GM10248 (cell line): ENCODE data around the gene TXNDC9.
"Not testable (repeated sequence)": the region's sequence is repeated elsewhere in the genome, so short reads cannot be mapped to it uniquely, and the experiment has no call there.

Experiments
- CTCF ChIA-PET: fragments of 300-600 bp; sonication (Branson Sonifier 250); formaldehyde crosslinking; extraction: SDS; loops from one replicate; lab custom pipeline; 2021; ENCODE audit warnings: antibody characterized with exemption; lab: Yijun Ruan, JAX
- POLR2A ChIA-PET: fragments of 350-650 bp; sonication (Branson Sonifier 250); formaldehyde crosslinking; extraction: SDS; loops from one replicate; lab custom pipeline; 2020; ENCODE audit warnings: antibody characterized with exemption; lab: Yijun Ruan, JAX
- DNase-seq: peaks from one replicate; pipeline ENCODE4 v3.0.0; 2012; ENCODE audit errors: extremely low spot score
- TF ChIP-seq, protein P1 (sequence below): IDR thresholded peaks from 2 replicates; pipeline ENCODE4 v1.5.1; 2012; ENCODE audit warnings: mild to moderate bottlenecking, low read depth; ENCODE audit errors: extremely low read depth, missing control alignments, control extremely low read depth

The TXNDC9 gene

DNA sequence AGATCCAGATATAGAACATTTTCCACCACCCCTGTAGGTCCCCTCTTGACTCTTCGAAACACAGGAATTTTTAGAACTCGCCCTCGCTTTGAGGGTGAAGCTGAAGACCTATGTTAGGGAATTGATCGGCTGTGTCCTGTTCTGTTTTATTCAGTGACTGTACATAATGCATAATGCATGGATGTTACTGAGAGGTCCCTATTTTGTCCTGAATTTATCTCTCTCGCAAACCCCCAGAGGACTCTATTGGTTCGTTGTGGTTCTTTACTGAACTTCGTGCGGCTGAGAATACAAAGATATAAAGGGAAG, 625 bp upstream of the TXNDC9 start:
- CTCF ChIA-PET = interaction anchor here (0.7 to 4.4 kb wide), 14 partner anchors 11 to 195 kb away, joined by 3 to 32 read pairs (median 3); partner anchors contain the start of genes C2orf15, LIPT1 and TSGA10
- POLR2A ChIA-PET = interaction anchor here (1.5 kb wide), 1 partner anchor 154 kb away, joined by 3 read pairs; no protein-coding TSS in a partner anchor
- TF ChIP-seq, protein P1, sequence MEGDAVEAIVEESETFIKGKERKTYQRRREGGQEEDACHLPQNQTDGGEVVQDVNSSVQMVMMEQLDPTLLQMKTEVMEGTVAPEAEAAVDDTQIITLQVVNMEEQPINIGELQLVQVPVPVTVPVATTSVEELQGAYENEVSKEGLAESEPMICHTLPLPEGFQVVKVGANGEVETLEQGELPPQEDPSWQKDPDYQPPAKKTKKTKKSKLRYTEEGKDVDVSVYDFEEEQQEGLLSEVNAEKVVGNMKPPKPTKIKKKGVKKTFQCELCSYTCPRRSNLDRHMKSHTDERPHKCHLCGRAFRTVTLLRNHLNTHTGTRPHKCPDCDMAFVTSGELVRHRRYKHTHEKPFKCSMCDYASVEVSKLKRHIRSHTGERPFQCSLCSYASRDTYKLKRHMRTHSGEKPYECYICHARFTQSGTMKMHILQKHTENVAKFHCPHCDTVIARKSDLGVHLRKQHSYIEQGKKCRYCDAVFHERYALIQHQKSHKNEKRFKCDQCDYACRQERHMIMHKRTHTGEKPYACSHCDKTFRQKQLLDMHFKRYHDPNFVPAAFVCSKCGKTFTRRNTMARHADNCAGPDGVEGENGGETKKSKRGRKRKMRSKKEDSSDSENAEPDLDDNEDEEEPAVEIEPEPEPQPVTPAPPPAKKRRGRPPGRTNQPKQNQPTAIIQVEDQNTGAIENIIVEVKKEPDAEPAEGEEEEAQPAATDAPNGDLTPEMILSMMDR = no peak
- DNase-seq = no peak

DNA sequence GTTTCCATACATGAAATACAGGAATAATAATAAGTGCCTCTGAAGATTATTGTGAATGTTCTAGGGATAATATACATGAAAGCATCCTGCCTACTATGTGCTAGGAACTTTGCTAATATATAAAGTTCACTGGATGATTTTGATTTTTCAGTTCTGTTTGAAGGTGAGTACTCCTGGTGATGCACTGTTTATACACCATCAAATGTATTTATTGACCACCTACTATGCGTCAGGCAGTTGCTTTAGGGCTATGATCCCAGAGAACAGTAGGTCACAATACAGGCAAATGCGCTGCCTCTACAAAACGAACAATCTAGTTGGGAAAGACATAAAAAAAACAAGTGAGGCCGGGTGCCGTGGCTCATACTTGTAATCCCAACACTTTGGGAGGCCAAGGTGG, 10.7 kb downstream of the TXNDC9 start:
- POLR2A ChIA-PET = no interaction called here
- TF ChIP-seq, protein P1 = no peak
- CTCF ChIA-PET = interaction anchor here (0.7 kb wide), 1 partner anchor 11 kb away, joined by 3 read pairs; the partner anchor contains the start of gene TXNDC9

DNA sequence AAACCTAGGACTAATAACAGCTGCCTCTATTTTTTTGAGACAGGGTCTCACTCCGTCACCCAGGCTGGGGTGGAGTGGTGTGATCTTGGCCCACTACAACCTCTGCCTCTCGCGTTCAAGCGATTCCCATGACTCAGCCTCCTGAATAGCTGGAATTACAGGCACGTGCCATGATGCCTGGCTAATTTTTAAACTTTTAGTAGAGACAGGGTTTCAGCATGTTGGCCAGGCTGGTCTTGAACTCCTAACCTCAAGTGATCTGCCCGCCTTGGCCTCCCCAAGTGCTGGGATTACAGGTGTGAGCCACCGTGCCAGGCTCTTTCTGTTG, 18.3 kb downstream of the TXNDC9 start:
- ChIA-PET POLR2A (interaction anchor here (0.6 kb wide), 1 partner anchor 29 kb away, joined by 4 read pairs; no protein-coding TSS in a partner anchor), CTCF (interaction anchor here (1.3 kb wide), 1 partner anchor 15 kb away, joined by 3 read pairs; no protein-coding TSS in a partner anchor)
- DNase-seq = not testable (repeated sequence)

More for the DNA sequence above, 10.7 kb downstream of the TXNDC9 start:
- DNase-seq = no peak

DNA sequence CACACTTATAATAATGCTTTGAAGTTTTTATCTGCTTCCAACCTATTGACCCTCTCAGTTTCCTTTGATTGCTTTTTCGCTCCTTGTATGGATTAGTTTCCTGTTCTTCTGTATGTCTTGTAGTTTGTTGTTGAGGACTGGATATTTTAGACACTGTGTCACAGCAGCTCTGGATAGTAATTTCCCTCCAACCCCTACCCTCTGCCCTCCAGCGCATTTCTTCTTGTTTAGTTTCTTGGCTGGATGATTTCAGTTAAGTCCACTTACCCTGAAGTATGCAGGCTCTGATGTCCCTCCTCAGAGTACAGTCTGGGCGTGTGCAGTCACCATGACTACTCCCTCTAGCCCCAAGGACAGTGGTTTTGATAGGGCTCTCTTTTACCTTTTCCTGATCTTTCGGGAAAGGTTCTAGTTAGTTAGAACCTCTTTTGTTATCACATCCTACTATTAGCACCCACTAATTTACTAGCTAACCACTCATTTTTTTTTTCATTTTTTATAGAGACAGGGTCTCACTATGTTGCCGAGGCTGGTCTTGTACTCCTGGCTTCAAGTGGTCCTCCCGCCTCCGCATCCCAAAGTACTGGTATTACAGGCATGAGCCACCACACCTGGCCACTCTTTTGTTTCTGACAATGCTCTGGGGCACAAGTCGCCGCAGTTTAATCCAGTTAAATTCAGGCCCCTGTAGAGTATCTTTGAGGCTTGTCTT, 18.8 kb downstream of the TXNDC9 start:
- DNase-seq = no peak
- ChIA-PET CTCF (no interaction called here), POLR2A (no interaction called here)

DNA sequence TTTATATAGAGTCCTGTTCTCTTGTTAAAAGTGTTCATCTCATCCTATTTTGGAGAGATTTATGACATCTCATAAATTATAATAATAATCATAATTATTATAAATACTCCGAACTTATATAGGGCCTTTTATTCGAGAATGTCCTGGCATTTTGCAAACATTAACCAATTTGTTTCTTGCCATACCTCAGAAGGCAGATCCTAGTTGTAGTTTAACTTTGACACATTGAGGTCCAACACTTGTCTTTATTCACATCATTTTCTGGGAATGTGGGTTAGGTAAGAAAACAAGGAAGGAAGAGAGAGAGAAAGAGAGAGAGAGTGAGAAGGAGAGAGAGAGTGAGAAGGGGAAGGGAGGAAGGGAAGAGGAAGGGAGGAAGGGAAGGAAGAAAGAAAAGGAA, 35.0 kb downstream of the TXNDC9 start, which contains the start of gene LYG1:
TSS of gene LYG1 (minus strand) at position 101 of the 400 bp plus-strand sequence. CDS start 5,527 bp downstream, outside the sequence.
- POLR2A ChIA-PET, CTCF ChIA-PET, DNase-seq: not testable (repeated sequence)

More for the DNA sequence above, 18.8 kb downstream of the TXNDC9 start:
- TF ChIP-seq, protein P1 = no peak

DNA sequence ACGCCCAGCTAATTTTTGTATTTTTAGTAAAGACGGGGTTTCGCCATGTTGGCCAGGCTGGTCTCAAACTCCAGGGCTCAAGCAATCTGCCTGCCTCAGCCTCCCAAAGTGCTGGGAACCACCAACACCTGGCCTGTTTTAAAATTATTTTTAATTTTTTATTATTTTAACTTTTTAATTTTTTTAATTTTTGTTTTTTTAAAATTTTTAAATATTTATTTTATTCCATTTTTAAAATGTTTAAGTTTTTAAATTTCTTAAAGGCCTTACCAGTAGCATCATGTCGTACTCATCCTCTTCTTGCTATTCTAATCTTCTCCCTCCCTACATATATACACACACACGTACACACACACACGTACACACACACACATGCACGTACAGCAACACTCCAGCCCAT, 36.6 kb downstream of the TXNDC9 start:
- TF ChIP-seq, protein P1 = no peak
- DNase-seq = no peak
- CTCF ChIA-PET = no interaction called here
- POLR2A ChIA-PET = no interaction called here

DNA sequence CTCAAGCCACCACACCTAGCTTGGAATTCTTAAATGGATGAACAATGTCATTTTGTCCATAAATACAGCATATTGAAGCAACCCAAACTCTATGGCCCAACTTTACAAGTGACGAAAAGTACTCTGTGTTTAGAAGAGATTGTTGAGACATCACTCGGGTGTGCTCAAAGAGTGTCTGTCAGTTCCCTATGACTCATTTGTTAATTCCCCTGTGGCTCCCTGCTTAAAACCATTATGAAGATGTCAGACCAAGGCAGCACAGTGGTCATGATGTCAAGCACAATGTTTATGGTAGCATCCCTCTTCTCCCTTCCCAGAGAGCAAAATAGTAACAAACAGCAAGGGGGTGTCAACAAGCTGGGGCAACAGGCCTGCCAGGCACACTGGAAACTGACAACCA, 38.1 kb downstream of the TXNDC9 start:
- CTCF ChIA-PET = interaction anchor here (1.6 kb wide), 1 partner anchor 37 kb away, joined by 5 read pairs; no protein-coding TSS in a partner anchor
- POLR2A ChIA-PET = no interaction called here
- TF ChIP-seq, protein P1 = no peak
- no peak for DNase-seq
